ENCODE data around the gene RHBDL3. TPM values are rescaled to one million over a fixed set of nuclear protein-coding genes. Genes with fewer than 3 reads are reported as not detected.

Gene RHBDL3
- total and polyA plus RNA-seq, 2 donors (not counting 3 experiments of a cell fraction or from before 2014, with no cell fraction given): 0.11 to 0.20 TPM

DNA sequence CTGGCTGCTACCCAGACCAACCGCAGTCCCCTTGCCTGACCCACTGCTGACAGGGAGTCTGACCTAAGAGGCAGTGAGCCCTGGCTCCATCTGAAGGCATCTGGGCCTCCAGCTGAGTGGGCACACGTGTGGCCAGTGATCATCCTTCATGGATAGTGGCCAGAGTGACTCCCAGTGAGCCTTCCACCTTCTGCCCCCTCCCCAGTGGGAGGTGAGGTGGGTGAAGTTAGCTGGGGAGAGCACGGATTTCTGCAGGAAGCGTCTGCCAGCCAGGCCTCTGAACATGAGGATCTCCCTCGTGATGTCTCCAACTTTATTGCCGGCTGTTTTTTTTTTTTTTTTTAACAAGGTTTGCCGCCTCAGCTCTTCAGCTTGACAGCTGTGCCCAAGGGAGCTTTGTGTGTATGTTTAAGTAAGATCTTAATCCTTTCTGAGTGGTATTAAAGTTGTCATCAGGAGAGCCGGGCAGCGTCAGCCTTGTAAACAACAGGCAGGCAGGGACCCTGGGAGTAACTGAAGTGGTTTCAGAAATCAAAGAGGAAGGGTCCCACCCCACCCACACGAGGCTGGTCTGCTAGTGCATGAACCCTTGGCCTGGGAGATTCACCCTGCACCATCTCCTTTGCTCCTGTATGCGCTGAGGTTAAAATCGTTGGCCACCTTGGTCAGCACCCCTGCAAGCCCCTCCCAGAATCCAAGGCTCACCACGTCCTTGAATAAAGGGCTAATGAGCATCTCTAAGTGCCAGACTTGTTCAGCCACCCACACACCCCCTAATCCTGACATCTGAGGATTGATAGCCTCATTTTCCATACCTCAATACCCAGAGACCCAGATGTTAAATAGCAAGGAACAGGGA is 33.3 kb downstream of the RHBDL3 start:
- BruUV-seq (replicated peaks): no TSS peak
- Histone ChIP-seq H3K4me1 (ENCODE audit: control insufficient read depth, extremely low read depth, insufficient read depth, low read length) (no peaks in the 10 kb centered on the region), H3K4me3 (replicated peaks in 1 of 3; ENCODE audit: insufficient read depth in 1 of 3, low read depth in 1 of 3, low read length in 3 of 3) (no peak overlapping the region), H3K79me2 (ENCODE audit: control insufficient read depth, insufficient read depth, low read length) (no peaks in the 10 kb centered on the region), H3K36me3 (ENCODE audit: control insufficient read depth in 2 of 2, extremely low read depth in 1 of 2, insufficient read depth in 2 of 2, low read length in 2 of 2) (no peaks in the 10 kb centered on the region), H2AFZ (ENCODE audit: low read depth, low read length) (no peak overlapping the region), H3K9me3 (replicated peaks; ENCODE audit: control insufficient read depth, insufficient read depth, low read length) (no peaks in the 10 kb centered on the region), H4K20me1 (replicated peaks; ENCODE audit: control insufficient read depth, extremely low read depth, insufficient read depth, low read length) (no peaks in the 10 kb centered on the region), H3K9me1 (replicated peaks; ENCODE audit: control insufficient read depth, extremely low read depth, insufficient read depth, low read length) (no peaks in the 10 kb centered on the region), H3K27me3 (ENCODE audit: control insufficient read depth in 2 of 2, insufficient read depth in 2 of 2, low read length in 2 of 2) (peaks cover 0 to 2% of the 10 kb centered on the region in 2 experiments), H3K4me2 (ENCODE audit: insufficient read depth, low read length) (no peak overlapping the region), H3K27ac (ENCODE audit: insufficient read depth, low read depth, low read length) (no peak overlapping the region), H3K9ac (replicated peaks; ENCODE audit: extremely low read depth, insufficient read depth, low read length) (no peak overlapping the region)
- CTCF ChIA-PET: interaction anchor here (1.3 kb wide), 1 partner anchor 17 kb away, joined by 3 read pairs; no protein-coding TSS in a partner anchor
- dilution Hi-C loops (cut with MboI; ENCODE audit: extremely low pct_ligation_motif_present, low sequenced_read_pairs) (no loop called here), intact Hi-C loops (cut with micrococcal nuclease) (no loop called here)
- TF ChIP-seq, protein P1, sequence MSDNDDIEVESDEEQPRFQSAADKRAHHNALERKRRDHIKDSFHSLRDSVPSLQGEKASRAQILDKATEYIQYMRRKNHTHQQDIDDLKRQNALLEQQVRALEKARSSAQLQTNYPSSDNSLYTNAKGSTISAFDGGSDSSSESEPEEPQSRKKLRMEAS (IDR thresholded peaks at IDR 0.05; ENCODE audit: insufficient read depth, insufficient read length): no peak
- TF ChIP-seq POLR2A (IDR thresholded peaks at IDR 0.05; ENCODE audit: low read depth, low read length) (no peak), MYC (IDR thresholded peaks at IDR 0.05; ENCODE audit: low read depth, low read length) (no peak), FOS (IDR thresholded peaks at IDR 0.05; ENCODE audit: borderline replicate concordance, insufficient read depth, low read length) (no peak), GATA2 (IDR thresholded peaks at IDR 0.05; ENCODE audit: insufficient read depth, insufficient read length, low read depth, low read length) (no peak), EZH2 (IDR thresholded peaks at IDR 0.05; ENCODE audit: borderline replicate concordance, low read depth, low read length, severe bottlenecking) (no peak), JUN (IDR thresholded peaks at IDR 0.05; ENCODE audit: borderline replicate concordance, insufficient read depth, insufficient read length, low read depth) (no peak), POLR2AphosphoS5 (IDR thresholded peaks at IDR 0.05; ENCODE audit: insufficient read depth, low read depth, low read length) (no peak)
- TF ChIP-seq, protein P2, sequence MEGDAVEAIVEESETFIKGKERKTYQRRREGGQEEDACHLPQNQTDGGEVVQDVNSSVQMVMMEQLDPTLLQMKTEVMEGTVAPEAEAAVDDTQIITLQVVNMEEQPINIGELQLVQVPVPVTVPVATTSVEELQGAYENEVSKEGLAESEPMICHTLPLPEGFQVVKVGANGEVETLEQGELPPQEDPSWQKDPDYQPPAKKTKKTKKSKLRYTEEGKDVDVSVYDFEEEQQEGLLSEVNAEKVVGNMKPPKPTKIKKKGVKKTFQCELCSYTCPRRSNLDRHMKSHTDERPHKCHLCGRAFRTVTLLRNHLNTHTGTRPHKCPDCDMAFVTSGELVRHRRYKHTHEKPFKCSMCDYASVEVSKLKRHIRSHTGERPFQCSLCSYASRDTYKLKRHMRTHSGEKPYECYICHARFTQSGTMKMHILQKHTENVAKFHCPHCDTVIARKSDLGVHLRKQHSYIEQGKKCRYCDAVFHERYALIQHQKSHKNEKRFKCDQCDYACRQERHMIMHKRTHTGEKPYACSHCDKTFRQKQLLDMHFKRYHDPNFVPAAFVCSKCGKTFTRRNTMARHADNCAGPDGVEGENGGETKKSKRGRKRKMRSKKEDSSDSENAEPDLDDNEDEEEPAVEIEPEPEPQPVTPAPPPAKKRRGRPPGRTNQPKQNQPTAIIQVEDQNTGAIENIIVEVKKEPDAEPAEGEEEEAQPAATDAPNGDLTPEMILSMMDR (IDR thresholded peaks at IDR 0.05; ENCODE audit: extremely low read depth in 1 of 2, insufficient read depth in 1 of 2, low read depth in 1 of 2, low read length in 2 of 2): no peak
- POLR2A ChIA-PET: no interaction called here
- DNase-seq (ENCODE audit: low read depth, low spot score): no peak
- FAIRE-seq: no peak

All from endothelial cell of umbilical vein (primary cell).